Measurements from ENCODE around the gene CELA3A. TPM values are rescaled to one million over a fixed set of nuclear protein-coding genes. Genes with fewer than 3 reads are reported as not detected.

CELA3A gene
- total RNA-seq, 1 experiment from 2014 or later, result not detected

GRCh38 chr1:22025368-22026155, 24.1 kb downstream of the CELA3A start:
- intact Hi-C loops (cut with micrococcal nuclease; ENCODE audit: unreplicated experiment), result no loop called here

DNA sequence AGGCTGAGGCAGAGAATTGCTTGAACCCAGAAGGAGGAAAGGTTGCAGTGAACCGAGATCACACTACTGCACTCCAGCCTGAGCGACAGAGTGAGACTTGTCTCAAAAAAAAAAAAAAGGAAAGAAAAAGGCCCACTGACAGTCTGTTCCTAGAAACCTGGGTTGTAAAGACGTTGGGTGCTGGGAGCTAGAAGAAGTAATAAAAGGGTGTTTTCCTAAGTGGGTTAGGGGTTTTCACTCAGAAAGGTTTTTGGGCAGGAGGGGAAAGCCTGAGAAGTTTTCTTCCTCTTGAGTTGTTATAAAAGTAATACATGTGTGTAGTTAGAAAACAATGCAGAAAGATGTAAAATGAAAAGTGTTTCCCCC, 25.4 kb downstream of the CELA3A start:
- TF ChIP-seq EZH2 (IDR thresholded peaks at IDR 0.05; ENCODE audit: borderline replicate concordance, low read depth, low read length, poor library complexity, severe bottlenecking) (no peak), CTCF (conservative IDR thresholded peaks at IDR 0.05; ENCODE audit: low read depth, low read length) (no peak)
- Histone ChIP-seq H3K27ac (ENCODE audit: low read depth, low read length, poor library complexity, severe bottlenecking) (no peak overlapping the region), H3K9me3 (ENCODE audit: low read depth, low read length, poor library complexity, severe bottlenecking) (no peaks in the 10 kb centered on the region), H3K4me1 (ENCODE audit: insufficient read depth, low read length, poor library complexity, severe bottlenecking) (peaks cover 14% of the 10 kb centered on the region), H3K36me3 (ENCODE audit: insufficient read depth, low read length, poor library complexity, severe bottlenecking) (no peaks in the 10 kb centered on the region), H3K27me3 (replicated peaks; ENCODE audit: insufficient read depth, low read depth, low read length, poor library complexity) (no peaks in the 10 kb centered on the region), H3K4me3 (ENCODE audit: low read depth, low read length, poor library complexity, severe bottlenecking) (no peak overlapping the region)
- POLR2A ChIA-PET (ENCODE audit: low non-redundant PET), result no interaction called here
- no peak for DNase-seq (ENCODE audit: low spot score)
- BruUV-seq (replicated peaks), result no TSS peak
- CTCF ChIA-PET, result no interaction called here
- intact Hi-C loops (cut with micrococcal nuclease; ENCODE audit: unreplicated experiment), result no loop called here

More at GRCh38 chr1:22025368-22026155, 24.1 kb downstream of the CELA3A start:
- ChIA-PET CTCF (interaction anchor here (0.8 kb wide), 1 partner anchor 755 kb away, joined by 4 read pairs; no protein-coding TSS in a partner anchor), POLR2A (ENCODE audit: low non-redundant PET) (interaction anchor here (0.6 kb wide), 1 partner anchor 428 kb away, joined by 5 read pairs; no protein-coding TSS in a partner anchor)
- Histone ChIP-seq H3K9me3 (ENCODE audit: low read depth, low read length, poor library complexity, severe bottlenecking) (no peaks in the 10 kb centered on the region), H3K27ac (ENCODE audit: low read depth, low read length, poor library complexity, severe bottlenecking) (peak overlapping the region; percentile 92), H3K27me3 (replicated peaks; ENCODE audit: insufficient read depth, low read depth, low read length, poor library complexity) (no peaks in the 10 kb centered on the region), H3K36me3 (ENCODE audit: insufficient read depth, low read length, poor library complexity, severe bottlenecking) (no peaks in the 10 kb centered on the region), H3K4me1 (ENCODE audit: insufficient read depth, low read length, poor library complexity, severe bottlenecking) (peaks cover 14% of the 10 kb centered on the region), H3K4me3 (ENCODE audit: low read depth, low read length, poor library complexity, severe bottlenecking) (peak overlapping the region; percentile 75)
- TF ChIP-seq EZH2 (IDR thresholded peaks at IDR 0.05; ENCODE audit: borderline replicate concordance, low read depth, low read length, poor library complexity, severe bottlenecking), result no peak
- peak; percentile 96 for DNase-seq (ENCODE audit: low spot score)
- TSS peak; percentile 76 for BruUV-seq (replicated peaks)

DNA sequence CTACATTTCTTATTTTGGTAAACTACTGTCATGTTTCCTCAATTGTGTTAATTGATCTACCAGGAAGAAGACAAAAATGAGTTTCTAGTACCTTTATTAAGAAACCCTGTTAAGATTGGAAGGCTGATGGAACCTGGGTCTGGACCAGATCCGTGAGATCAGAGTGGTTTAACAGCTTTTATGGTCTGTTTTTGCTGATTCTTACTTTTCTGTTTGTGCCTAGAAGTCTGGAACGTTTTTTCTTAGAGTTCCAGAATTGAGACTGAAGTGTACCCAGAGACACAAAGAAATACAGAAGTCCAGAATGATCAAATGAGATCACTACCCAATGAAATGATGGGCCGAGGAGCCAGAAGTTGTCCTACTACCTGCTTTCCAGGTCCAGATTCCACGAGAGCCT, 28.6 kb downstream of the CELA3A start:
- Histone ChIP-seq H3K27ac (ENCODE audit: low read depth, low read length, poor library complexity, severe bottlenecking) (no peak overlapping the region), H3K9me3 (ENCODE audit: low read depth, low read length, poor library complexity, severe bottlenecking) (no peaks in the 10 kb centered on the region), H3K27me3 (replicated peaks; ENCODE audit: insufficient read depth, low read depth, low read length, poor library complexity) (no peaks in the 10 kb centered on the region), H3K36me3 (ENCODE audit: insufficient read depth, low read length, poor library complexity, severe bottlenecking) (no peaks in the 10 kb centered on the region), H3K4me3 (ENCODE audit: low read depth, low read length, poor library complexity, severe bottlenecking) (no peak overlapping the region), H3K4me1 (ENCODE audit: insufficient read depth, low read length, poor library complexity, severe bottlenecking) (peaks cover 9% of the 10 kb centered on the region)
- no TSS peak for BruUV-seq (replicated peaks)
- intact Hi-C loops (cut with micrococcal nuclease; ENCODE audit: unreplicated experiment), result no loop called here
- CTCF ChIA-PET, result no interaction called here
- TF ChIP-seq CTCF (conservative IDR thresholded peaks at IDR 0.05; ENCODE audit: low read depth, low read length) (no peak), EZH2 (IDR thresholded peaks at IDR 0.05; ENCODE audit: borderline replicate concordance, low read depth, low read length, poor library complexity, severe bottlenecking) (no peak)
- DNase-seq (ENCODE audit: low spot score), result no peak
- POLR2A ChIA-PET (ENCODE audit: low non-redundant PET), result interaction anchor here (0.7 kb wide), 1 partner anchor 246 kb away, joined by 14 read pairs; no protein-coding TSS in a partner anchor
